GM12874 (cell line): ENCODE results near the gene CPNE2.

Source experiments
- TF ChIP-seq, protein P1 (sequence below): IDR thresholded peaks from 2 replicates; pipeline ENCODE4 v1.5.1; 2011; ENCODE audit warnings: low read depth, mild to moderate bottlenecking, control low read depth, low read length, moderate library complexity; ENCODE audit not compliant: insufficient read depth

The CPNE2 gene

GRCh38 chr16:57071831-57072582 lies 20.4 kb upstream of the CPNE2 start:
- TF ChIP-seq, protein P1, sequence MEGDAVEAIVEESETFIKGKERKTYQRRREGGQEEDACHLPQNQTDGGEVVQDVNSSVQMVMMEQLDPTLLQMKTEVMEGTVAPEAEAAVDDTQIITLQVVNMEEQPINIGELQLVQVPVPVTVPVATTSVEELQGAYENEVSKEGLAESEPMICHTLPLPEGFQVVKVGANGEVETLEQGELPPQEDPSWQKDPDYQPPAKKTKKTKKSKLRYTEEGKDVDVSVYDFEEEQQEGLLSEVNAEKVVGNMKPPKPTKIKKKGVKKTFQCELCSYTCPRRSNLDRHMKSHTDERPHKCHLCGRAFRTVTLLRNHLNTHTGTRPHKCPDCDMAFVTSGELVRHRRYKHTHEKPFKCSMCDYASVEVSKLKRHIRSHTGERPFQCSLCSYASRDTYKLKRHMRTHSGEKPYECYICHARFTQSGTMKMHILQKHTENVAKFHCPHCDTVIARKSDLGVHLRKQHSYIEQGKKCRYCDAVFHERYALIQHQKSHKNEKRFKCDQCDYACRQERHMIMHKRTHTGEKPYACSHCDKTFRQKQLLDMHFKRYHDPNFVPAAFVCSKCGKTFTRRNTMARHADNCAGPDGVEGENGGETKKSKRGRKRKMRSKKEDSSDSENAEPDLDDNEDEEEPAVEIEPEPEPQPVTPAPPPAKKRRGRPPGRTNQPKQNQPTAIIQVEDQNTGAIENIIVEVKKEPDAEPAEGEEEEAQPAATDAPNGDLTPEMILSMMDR = no peak

- TF ChIP-seq, protein P1 = no peak
Observed at GRCh38 chr16:57072616-57073275, 19.6 kb upstream of the CPNE2 start.

DNA sequence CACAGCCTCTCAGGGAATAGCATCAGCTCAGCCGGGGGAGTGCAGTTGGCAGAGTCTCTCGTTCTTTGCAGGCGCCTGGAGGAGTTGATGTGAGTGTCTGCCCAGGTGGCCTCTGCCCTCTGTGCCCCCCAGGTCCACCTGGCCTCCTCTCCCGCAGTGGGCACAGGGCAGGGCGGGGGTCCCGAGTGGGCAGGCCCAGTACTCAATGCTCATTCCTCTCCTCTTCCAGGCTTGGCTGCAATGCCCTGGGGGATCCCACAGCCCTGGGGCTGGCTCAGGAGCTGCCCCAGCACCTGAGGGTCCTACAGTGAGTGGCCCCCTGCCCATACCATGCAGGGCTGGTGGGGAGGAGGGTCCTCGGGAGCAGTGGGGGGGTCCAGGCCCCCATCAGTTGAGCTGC lies 14.7 kb upstream of the CPNE2 start:
- TF ChIP-seq, protein P1 = no peak

DNA sequence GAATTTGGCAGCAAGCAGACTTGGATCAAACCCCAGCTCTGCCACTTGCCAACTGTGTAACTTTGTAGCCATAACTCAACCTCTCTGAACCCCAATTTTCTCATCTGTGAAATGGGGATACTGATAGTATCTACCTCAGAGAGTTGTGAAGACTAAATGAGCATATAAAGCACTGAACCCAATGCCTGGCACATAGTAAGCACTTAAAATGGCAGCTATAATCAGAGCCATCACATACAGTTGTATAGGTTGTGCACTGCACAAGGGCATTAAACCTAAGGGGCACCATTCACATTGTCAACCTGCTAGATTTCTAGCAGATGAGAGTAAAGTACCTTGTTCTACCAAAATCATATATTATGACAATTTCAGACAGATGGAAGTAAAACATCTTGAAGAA lies 10.6 kb upstream of the CPNE2 start:
- TF ChIP-seq, protein P1 = no peak

DNA sequence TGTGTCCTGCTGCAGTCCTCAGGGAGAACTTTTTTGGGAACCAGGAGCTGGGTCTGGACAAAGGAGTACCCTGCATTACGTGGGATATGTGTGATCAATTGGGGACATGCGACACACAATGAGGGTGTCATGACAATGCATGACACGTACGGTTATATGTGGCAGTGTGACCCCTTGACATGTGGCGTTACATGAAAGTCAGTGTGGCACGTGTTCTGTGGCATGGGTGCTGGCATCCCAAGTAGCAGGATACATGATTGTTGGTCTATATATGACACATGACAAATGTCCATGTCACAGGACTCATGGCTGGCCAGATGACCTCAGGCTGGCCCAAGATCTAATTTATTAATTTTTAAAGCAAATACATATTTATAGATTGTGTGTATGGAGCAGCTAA lies 9.7 kb upstream of the CPNE2 start:
- TF ChIP-seq, protein P1 = no peak

DNA sequence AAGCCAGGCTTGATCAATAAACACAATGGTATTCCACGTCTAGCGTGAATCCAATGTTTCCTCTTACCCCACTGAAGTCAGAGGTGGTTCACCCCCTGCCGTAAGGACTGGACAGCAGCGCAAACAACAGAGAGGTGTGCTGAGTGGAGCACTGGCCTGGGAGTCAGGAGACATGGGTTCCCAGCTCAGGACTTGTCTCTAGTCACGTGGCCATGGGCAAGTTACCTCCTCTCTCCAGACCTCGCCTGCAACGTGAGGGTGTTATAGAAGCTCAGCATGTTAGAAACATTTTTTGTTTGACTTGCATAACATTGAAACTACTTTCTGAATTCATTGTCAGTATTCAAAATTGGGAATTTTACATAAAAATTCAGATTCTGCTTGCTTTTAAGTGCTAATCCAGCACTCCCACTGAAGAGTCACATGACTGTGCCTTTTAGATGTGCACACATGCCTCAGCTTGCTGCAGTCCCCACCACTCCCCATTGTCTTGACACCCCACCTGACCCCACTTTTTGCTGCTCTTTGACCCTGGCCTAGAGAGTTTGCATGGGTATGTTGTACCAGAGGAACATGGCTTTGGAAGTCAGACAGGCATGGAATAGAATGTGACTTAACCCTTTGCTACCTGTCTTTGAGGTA lies 8.8 kb upstream of the CPNE2 start:
- TF ChIP-seq, protein P1 = no peak

GRCh38 chr16:57084257-57084770 lies 8.1 kb upstream of the CPNE2 start:
- TF ChIP-seq, protein P1 = peak; percentile 94
